Astrocyte (in vitro differentiated cells and primary cell): ENCODE results near the gene PCDHB9. TPM values are rescaled to one million over a fixed set of nuclear protein-coding genes. Genes with fewer than 3 reads are reported as not detected.
"Not testable (repeated sequence)": the region's sequence is repeated elsewhere in the genome, so short reads cannot be mapped to it uniquely, and the experiment has no call there.

Experiments
- DNase-seq: peaks from one replicate; pipeline ENCODE4 v3.0.0-alpha.2; 2010; ENCODE audit warnings: low read depth
- FAIRE-seq: peaks from 2 replicates; lab custom pipeline; 2011; peaks lifted over from hg19 to GRCh38; lab: Jason Lieb, UNC
- H2AFZ ChIP-seq: 2 replicates; pipeline ENCODE4 v1.6.0; 2012; ENCODE audit warnings: low read depth, low read length, inconsistent platforms
- H3K27ac ChIP-seq: 2 replicates; pipeline ENCODE4 v1.5.1; 2011; ENCODE audit warnings: low read depth, low read length, inconsistent platforms
- H3K27me3 ChIP-seq: 2 replicates; pipeline ENCODE4 v1.6.0; 2011; ENCODE audit warnings: low read length, inconsistent platforms; ENCODE audit not compliant: insufficient read depth
- H3K36me3 ChIP-seq: 2 replicates; pipeline ENCODE4 v1.5.1; 2011; ENCODE audit warnings: low read length, inconsistent platforms; ENCODE audit not compliant: insufficient read depth
- H3K4me1 ChIP-seq: 2 replicates; pipeline ENCODE4 v1.5.1; 2011; ENCODE audit warnings: low read length, inconsistent platforms; ENCODE audit not compliant: insufficient read depth
- H3K4me2 ChIP-seq: 2 replicates; pipeline ENCODE4 v1.6.0; 2012; ENCODE audit warnings: low read length, inconsistent platforms
- H3K4me3 ChIP-seq: 2 replicates; pipeline ENCODE4 v1.5.1; 2011; ENCODE audit warnings: low read depth, mild to moderate bottlenecking, low read length, inconsistent platforms; ENCODE audit not compliant: insufficient read depth
- H3K79me2 ChIP-seq: 2 replicates; pipeline ENCODE4 v1.6.0; 2012; ENCODE audit warnings: mild to moderate bottlenecking, low read length, inconsistent platforms; ENCODE audit not compliant: insufficient read depth
- H3K9ac ChIP-seq: 2 replicates; pipeline ENCODE4 v1.6.0; 2012; ENCODE audit warnings: mild to moderate bottlenecking, low read length, inconsistent platforms
- H3K9me3 ChIP-seq: 2 replicates; pipeline ENCODE4 v1.5.1; 2012; ENCODE audit warnings: low read depth, mild to moderate bottlenecking, low read length, inconsistent platforms; ENCODE audit not compliant: insufficient read depth
- H4K20me1 ChIP-seq: 2 replicates; pipeline ENCODE4 v1.6.0; 2012; ENCODE audit warnings: low read length, inconsistent platforms; ENCODE audit not compliant: insufficient read depth
- H3K27ac Mint-ChIP-seq: one replicate; pipeline ENCODE4 v1.8.0; 2021; ENCODE audit warnings: mild to moderate bottlenecking, mixed read lengths; ENCODE audit not compliant: unreplicated experiment
- H3K27me3 Mint-ChIP-seq: one replicate; pipeline ENCODE4 v1.8.0; 2021; ENCODE audit warnings: low read depth, mixed read lengths; ENCODE audit not compliant: unreplicated experiment
- H3K36me3 Mint-ChIP-seq: one replicate; pipeline ENCODE4 v1.8.0; 2021; ENCODE audit warnings: low read depth, mixed read lengths; ENCODE audit not compliant: unreplicated experiment
- H3K4me1 Mint-ChIP-seq: one replicate; pipeline ENCODE4 v1.8.0; 2021; ENCODE audit warnings: low read depth, mixed read lengths; ENCODE audit not compliant: unreplicated experiment
- H3K4me3 Mint-ChIP-seq: one replicate; pipeline ENCODE4 v1.8.0; 2021; ENCODE audit warnings: mild to moderate bottlenecking, moderate library complexity, mixed read lengths; ENCODE audit not compliant: unreplicated experiment
- H3K9me3 Mint-ChIP-seq: one replicate; pipeline ENCODE4 v1.8.0; 2021; ENCODE audit warnings: mild to moderate bottlenecking, mixed read lengths; ENCODE audit not compliant: unreplicated experiment
- CTCF ChIP-seq: IDR thresholded peaks from 2 replicates; pipeline ENCODE4 v1.5.1; 2011; ENCODE audit warnings: low read depth, mild to moderate bottlenecking, inconsistent platforms, low read length, moderate library complexity; ENCODE audit not compliant: insufficient read depth
- EZH2 ChIP-seq: IDR thresholded peaks from 2 replicates; pipeline ENCODE4 v1.6.1; 2012; ENCODE audit warnings: mild to moderate bottlenecking, low read length, inconsistent platforms; ENCODE audit not compliant: insufficient read depth
- total RNA-seq: library from RNA; stranded (reverse); gene quantifications from 2 replicates; pipeline ENCODE4 v1.2.1, GENCODE V29; 2021

The PCDHB9 gene
- total RNA-seq, 1 donor from 2014 or later = 3.6 TPM

GRCh38 chr5:141208478-141208877 lies 21.5 kb downstream of the PCDHB9 start, which contains the start of gene PCDHB12:
TSS of gene PCDHB12 (plus strand) at chr5:141208719. CDS start at chr5:141208908, 189 bp downstream.
- no peak within 1 kb of the TSS for H3K27ac Mint-ChIP-seq
- H3K79me2 ChIP-seq = no peaks in the 10 kb centered on the region
- H3K27ac ChIP-seq = no peak within 1 kb of the TSS
- H3K9me3 Mint-ChIP-seq = peaks cover 6% of the 10 kb centered on the region
- H4K20me1 ChIP-seq = no peaks in the 10 kb centered on the region
- no peak within 1 kb of the TSS for H3K9ac ChIP-seq
- H3K4me3 ChIP-seq = no peak within 1 kb of the TSS
- no peaks in the 10 kb centered on the region for H3K4me1 ChIP-seq
- DNase-seq (no peak), FAIRE-seq (no peak)
- H3K4me2 ChIP-seq = no peak within 1 kb of the TSS
- no peak within 1 kb of the TSS for H2AFZ ChIP-seq
- H3K9me3 ChIP-seq = no peaks in the 10 kb centered on the region
- TF ChIP-seq EZH2 = no peak
- TF ChIP-seq CTCF = peak; percentile 3
- peaks cover 5% of the 10 kb centered on the region for H3K36me3 Mint-ChIP-seq
- no peak within 1 kb of the TSS for H3K4me3 Mint-ChIP-seq
- H3K36me3 ChIP-seq = no peaks in the 10 kb centered on the region
- peaks cover 1% of the 10 kb centered on the region for H3K27me3 Mint-ChIP-seq
- H3K27me3 ChIP-seq = no peaks in the 10 kb centered on the region
- no peaks in the 10 kb centered on the region for H3K4me1 Mint-ChIP-seq

- not testable (repeated sequence) for H3K4me3 Mint-ChIP-seq
- Mint-ChIP-seq H3K9me3 (peaks cover 14% of the 10 kb centered on the region), H3K36me3 (peaks cover 12% of the 10 kb centered on the region)
Measured at GRCh38 chr5:141210281-141210680, 23.3 kb downstream of the PCDHB9 start.

GRCh38 chr5:141210849-141211248 lies 23.9 kb downstream of the PCDHB9 start:
- H3K27ac ChIP-seq, H3K9me3 ChIP-seq, FAIRE-seq, H3K27ac Mint-ChIP-seq, H3K4me1 ChIP-seq, H3K4me1 Mint-ChIP-seq, H4K20me1 ChIP-seq, H3K4me2 ChIP-seq, H3K36me3 ChIP-seq, H3K4me3 ChIP-seq, DNase-seq, H3K27me3 ChIP-seq, H2AFZ ChIP-seq, H3K9ac ChIP-seq, H3K79me2 ChIP-seq, H3K27me3 Mint-ChIP-seq: not testable (repeated sequence)
- peaks cover 16% of the 10 kb centered on the region for H3K9me3 Mint-ChIP-seq
- peaks cover 13% of the 10 kb centered on the region for H3K36me3 Mint-ChIP-seq
- H3K4me3 Mint-ChIP-seq = peak overlapping the region; percentile 50

More at GRCh38 chr5:141210281-141210680, 23.3 kb downstream of the PCDHB9 start:
- H3K36me3 ChIP-seq, DNase-seq, H3K4me3 ChIP-seq, H3K9ac ChIP-seq, H3K4me2 ChIP-seq, H3K27me3 ChIP-seq, H4K20me1 ChIP-seq, H3K79me2 ChIP-seq, H3K9me3 ChIP-seq, H3K27ac ChIP-seq, H3K4me1 ChIP-seq, H2AFZ ChIP-seq, H3K27me3 Mint-ChIP-seq, H3K27ac Mint-ChIP-seq, FAIRE-seq, H3K4me1 Mint-ChIP-seq: not testable (repeated sequence)

GRCh38 chr5:141213656-141214339 lies 26.8 kb downstream of the PCDHB9 start, which contains the start of gene PCDHB13:
TSS of gene PCDHB13 (plus strand) at chr5:141213919. CDS start at chr5:141214124, 205 bp downstream.
- H3K9me3 Mint-ChIP-seq = peaks cover 26% of the 10 kb centered on the region
- H3K79me2 ChIP-seq, H3K4me2 ChIP-seq, H3K36me3 ChIP-seq, H3K27me3 ChIP-seq, H4K20me1 ChIP-seq, H3K27ac ChIP-seq, H3K4me1 ChIP-seq, H3K9ac ChIP-seq, FAIRE-seq, H3K27me3 Mint-ChIP-seq, H2AFZ ChIP-seq, H3K4me3 ChIP-seq, H3K27ac Mint-ChIP-seq, H3K4me1 Mint-ChIP-seq, DNase-seq, H3K9me3 ChIP-seq: not testable (repeated sequence)
- peaks cover 20% of the 10 kb centered on the region for H3K36me3 Mint-ChIP-seq
- peak within 1 kb of the TSS; percentile 40 for H3K4me3 Mint-ChIP-seq

- FAIRE-seq, H4K20me1 ChIP-seq, H3K27me3 ChIP-seq, DNase-seq, H3K36me3 ChIP-seq, H3K4me2 ChIP-seq, H3K27ac ChIP-seq, H3K4me3 Mint-ChIP-seq, H2AFZ ChIP-seq, H3K4me1 ChIP-seq, H3K27ac Mint-ChIP-seq, H3K9ac ChIP-seq, H3K4me3 ChIP-seq, H3K79me2 ChIP-seq, H3K9me3 ChIP-seq, H3K4me1 Mint-ChIP-seq, H3K27me3 Mint-ChIP-seq: not testable (repeated sequence)
- Mint-ChIP-seq H3K36me3 (peaks cover 20% of the 10 kb centered on the region), H3K9me3 (peaks cover 30% of the 10 kb centered on the region)
Measured at GRCh38 chr5:141214583-141214982, 27.6 kb downstream of the PCDHB9 start.
